ENCODE data around the gene EYA3.

DNA sequence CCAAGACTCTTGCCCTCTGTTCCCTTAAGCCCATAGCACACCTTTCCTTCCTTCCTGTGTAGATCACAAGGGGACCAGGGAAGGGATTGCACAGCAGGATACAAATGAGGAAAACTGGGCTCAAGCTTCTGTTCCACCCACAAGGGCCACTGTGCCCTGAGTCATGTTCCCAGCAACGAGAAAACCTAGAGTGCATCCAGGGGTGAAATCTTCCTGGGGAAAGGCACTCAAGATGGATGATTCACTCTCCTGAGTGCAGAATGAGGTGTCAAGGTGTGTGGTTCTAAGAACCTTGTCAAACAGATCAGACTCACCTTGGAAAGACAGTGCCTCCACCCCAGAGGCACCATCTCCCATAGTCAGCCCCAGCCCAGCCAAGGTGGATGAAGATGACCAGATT is 40.7 kb upstream of the EYA3 start:
- TF ChIP-seq, protein P1, sequence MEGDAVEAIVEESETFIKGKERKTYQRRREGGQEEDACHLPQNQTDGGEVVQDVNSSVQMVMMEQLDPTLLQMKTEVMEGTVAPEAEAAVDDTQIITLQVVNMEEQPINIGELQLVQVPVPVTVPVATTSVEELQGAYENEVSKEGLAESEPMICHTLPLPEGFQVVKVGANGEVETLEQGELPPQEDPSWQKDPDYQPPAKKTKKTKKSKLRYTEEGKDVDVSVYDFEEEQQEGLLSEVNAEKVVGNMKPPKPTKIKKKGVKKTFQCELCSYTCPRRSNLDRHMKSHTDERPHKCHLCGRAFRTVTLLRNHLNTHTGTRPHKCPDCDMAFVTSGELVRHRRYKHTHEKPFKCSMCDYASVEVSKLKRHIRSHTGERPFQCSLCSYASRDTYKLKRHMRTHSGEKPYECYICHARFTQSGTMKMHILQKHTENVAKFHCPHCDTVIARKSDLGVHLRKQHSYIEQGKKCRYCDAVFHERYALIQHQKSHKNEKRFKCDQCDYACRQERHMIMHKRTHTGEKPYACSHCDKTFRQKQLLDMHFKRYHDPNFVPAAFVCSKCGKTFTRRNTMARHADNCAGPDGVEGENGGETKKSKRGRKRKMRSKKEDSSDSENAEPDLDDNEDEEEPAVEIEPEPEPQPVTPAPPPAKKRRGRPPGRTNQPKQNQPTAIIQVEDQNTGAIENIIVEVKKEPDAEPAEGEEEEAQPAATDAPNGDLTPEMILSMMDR (IDR thresholded peaks at IDR 0.05; ENCODE audit: low read depth, low read length) = no peak
- TF ChIP-seq POLR2A (IDR thresholded peaks at IDR 0.05; ENCODE audit: extremely low read depth, insufficient read length) = no peak
